HG03342 (cell line): ENCODE results near the gene SERINC5.
"Not testable (repeated sequence)": the region's sequence is repeated elsewhere in the genome, so short reads cannot be mapped to it uniquely, and the experiment has no call there.

Experiments used
- ATAC-seq: cut with Tn5 transposase; IDR thresholded peaks from one replicate; pipeline ENCODE4 v1.9.1; 2021; ENCODE audit warnings: mild to moderate bottlenecking, moderate library complexity; ENCODE audit not compliant: unreplicated experiment

SERINC5 gene

GRCh38 chr5:80204808-80205614, 50.8 kb downstream of the SERINC5 start:
- ATAC-seq: no peak

- not testable (repeated sequence) for ATAC-seq
These were observed 54.1 kb downstream of the SERINC5 start for GRCh38 chr5:80201763-80202162.

- no peak for ATAC-seq
These were observed 56.9 kb downstream of the SERINC5 start for GRCh38 chr5:80198920-80199319.

GRCh38 chr5:80198399-80198798, 57.4 kb downstream of the SERINC5 start:
- ATAC-seq: no peak

GRCh38 chr5:80195837-80196400, 59.9 kb downstream of the SERINC5 start:
- ATAC-seq: no peak

- ATAC-seq: no peak
These were observed 61.4 kb downstream of the SERINC5 start for GRCh38 chr5:80194468-80194867.

GRCh38 chr5:80193401-80193800, 62.4 kb downstream of the SERINC5 start:
- ATAC-seq: no peak

- no peak for ATAC-seq
These were observed 63.2 kb downstream of the SERINC5 start for GRCh38 chr5:80192507-80193241.

- ATAC-seq: no peak
These were observed 63.9 kb downstream of the SERINC5 start for GRCh38 chr5:80191991-80192398.

GRCh38 chr5:80191397-80191796, 64.5 kb downstream of the SERINC5 start:
- no peak for ATAC-seq

GRCh38 chr5:80190960-80191359, 64.9 kb downstream of the SERINC5 start:
- no peak for ATAC-seq

GRCh38 chr5:80189701-80190100, 66.1 kb downstream of the SERINC5 start:
- no peak for ATAC-seq

- no peak for ATAC-seq
These were observed 66.6 kb downstream of the SERINC5 start for GRCh38 chr5:80189201-80189600.

- ATAC-seq: no peak
These were observed 68.3 kb downstream of the SERINC5 start for GRCh38 chr5:80187421-80188090.

- not testable (repeated sequence) for ATAC-seq
These were observed 70.3 kb downstream of the SERINC5 start for GRCh38 chr5:80185535-80185934.

GRCh38 chr5:80185095-80185494, 70.8 kb downstream of the SERINC5 start:
- no peak for ATAC-seq

- ATAC-seq: no peak
These were observed 71.4 kb downstream of the SERINC5 start for GRCh38 chr5:80184235-80185023.

- not testable (repeated sequence) for ATAC-seq
These were observed 72.1 kb downstream of the SERINC5 start for GRCh38 chr5:80183728-80184234.

- no peak for ATAC-seq
These were observed 72.9 kb downstream of the SERINC5 start for GRCh38 chr5:80182809-80183580.
